Testis (tissue), 2 donors: ENCODE data around the gene SPEN.

Experiments
- CTCF ChIP-seq, 3 experiments: fragments of 450-650 bp in 2 of 3; fragments of 200-600 bp in 1 of 3; sonication (generic) in 1 of 3; IDR thresholded peaks; one replicate each; pipeline ENCODE4 v1.5.1; 2016 to 2019; ENCODE audit warnings: antibody characterized with exemption in 3 of 3, mild to moderate bottlenecking in 2 of 3, moderate library complexity in 1 of 3
- POLR2A ChIP-seq: fragments of 450-650 bp; IDR thresholded peaks from one replicate; pipeline ENCODE4 v1.6.1; 2017; ENCODE audit warnings: antibody characterized with exemption, mild to moderate bottlenecking, moderate library complexity

- TF ChIP-seq POLR2A (no peak), CTCF (IDR thresholded peaks at IDR 0.05) (no peak)
Observed at GRCh38 chr1:15869413-15869812, 21.9 kb downstream of the SPEN start.
